Effector CD8-positive, alpha-beta T cell (primary cell): ENCODE data around the gene RFC3.
"Not testable (repeated sequence)": the region's sequence is repeated elsewhere in the genome, so short reads cannot be mapped to it uniquely, and the experiment has no call there.

Experiments used
- DNase-seq: peaks from one replicate; lab custom pipeline; 2025; lab: John Stamatoyannopoulos, UW

Gene RFC3

DNA sequence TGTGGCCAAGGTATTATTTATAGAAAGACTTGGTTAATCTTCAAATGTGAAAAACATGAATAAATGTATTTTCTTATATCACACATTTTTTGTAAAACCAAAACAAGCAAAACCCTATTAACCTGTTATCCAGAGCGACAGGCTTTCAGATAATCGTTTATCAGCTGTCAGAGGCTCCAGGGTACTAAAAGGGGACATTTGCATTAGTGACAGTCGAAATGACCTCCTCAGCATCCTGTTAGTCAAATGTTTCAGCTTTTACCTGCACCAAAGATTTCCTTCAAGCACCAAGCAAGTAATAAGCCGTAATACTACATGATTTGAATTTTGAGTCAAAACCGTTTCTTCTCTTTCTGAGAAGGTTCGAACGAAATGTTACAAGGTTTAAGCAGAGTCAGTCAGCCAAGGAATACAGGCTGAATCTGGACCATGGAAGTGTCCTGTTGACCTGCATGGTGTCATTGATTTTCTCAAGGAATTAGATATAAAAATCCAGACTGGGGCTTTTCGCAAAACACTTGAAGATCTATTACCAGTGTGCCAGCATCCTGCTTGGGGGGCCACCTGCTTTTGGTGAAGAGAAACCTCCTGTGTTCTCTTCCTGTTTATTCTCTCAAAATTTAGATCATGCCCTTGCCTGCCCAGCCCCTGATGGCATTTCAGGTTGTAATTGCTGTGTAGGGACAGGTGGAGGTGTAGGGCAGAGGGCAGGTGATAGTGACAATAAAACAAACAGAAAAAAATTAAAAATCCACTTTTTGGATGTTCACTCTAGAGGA is 11.3 kb upstream of the RFC3 start:
- no peak for DNase-seq

GRCh38 chr13:33812829-33813228 is 5.1 kb upstream of the RFC3 start:
- DNase-seq = not testable (repeated sequence)

GRCh38 chr13:33815011-33815550 is 2.9 kb upstream of the RFC3 start:
- DNase-seq = no peak

DNA sequence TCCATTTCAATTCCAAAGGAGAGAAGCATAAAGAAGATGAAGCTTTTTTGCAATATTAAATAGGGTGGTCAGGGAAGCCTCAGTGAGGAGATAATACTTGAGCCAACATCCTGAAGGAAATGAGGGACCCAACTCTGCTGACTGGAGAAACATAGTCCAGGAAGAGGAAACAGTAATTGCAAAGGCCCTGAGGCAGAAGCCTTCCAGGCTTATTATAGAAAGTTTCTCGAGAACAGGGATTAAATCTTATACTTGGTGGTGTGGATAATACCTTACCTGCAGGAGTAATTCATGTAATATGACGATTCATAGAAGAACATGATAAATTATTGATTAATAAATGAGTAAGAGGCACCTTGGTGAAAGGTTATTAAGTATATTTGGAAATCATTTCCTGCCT is 1.0 kb upstream of the RFC3 start:
- no peak for DNase-seq

DNA sequence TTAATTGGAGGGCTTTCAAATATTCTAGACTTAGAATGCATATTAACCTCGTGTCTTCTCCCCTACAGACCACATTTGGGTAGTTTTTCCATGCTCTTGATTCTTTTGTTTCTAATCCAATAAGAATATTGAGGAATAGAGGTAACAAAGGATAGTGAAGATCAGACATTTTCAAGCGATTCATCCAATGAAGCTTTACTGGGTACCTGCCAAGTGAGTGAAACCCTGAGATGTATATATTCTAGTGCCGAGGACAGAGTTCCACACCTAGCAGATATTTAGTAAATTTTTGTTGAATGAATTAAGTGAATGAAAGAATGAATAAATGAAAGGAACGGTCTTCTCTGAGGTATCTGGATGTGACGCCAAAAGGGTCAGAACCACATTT is 442 bp upstream of the RFC3 start:
- no peak for DNase-seq

- no peak for DNase-seq
Measured at GRCh38 chr13:33825083-33825482, 7.1 kb downstream of the RFC3 start.

- DNase-seq = no peak
Measured at GRCh38 chr13:33827139-33827538, 9.2 kb downstream of the RFC3 start.

DNA sequence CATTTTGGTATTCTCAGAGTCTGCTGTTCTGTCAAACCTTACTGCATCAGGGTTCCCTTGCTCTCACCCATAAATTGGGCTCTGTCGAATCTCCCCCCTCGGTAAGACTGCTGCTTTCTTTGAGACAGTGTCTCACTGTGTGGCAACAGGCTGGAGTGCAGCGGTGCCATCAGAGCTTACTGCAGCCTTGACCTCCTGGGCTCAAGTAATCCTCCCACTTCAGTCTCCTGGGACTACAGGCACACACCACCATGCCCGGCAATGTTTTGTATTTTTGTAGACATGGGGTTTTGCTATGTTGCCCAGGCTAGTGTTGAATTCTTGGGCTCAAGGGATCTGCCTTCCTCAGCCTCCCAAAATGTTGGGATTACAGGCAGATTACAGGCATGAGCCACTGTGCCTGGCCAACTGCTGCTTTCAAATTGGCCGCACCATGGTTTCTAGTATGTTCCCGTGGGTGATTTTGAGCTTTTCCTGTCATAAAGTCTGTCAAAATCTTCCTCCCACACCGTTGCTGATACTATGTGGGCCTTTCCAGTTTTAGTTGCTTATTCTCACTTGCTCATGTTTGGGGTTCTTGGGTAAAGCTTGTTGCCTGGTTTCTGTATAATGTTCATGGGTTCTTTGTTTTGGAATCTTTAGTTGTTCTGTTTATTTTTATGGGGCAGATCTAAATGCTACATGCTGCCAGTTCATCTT is 10.6 kb downstream of the RFC3 start:
- no peak for DNase-seq

DNA sequence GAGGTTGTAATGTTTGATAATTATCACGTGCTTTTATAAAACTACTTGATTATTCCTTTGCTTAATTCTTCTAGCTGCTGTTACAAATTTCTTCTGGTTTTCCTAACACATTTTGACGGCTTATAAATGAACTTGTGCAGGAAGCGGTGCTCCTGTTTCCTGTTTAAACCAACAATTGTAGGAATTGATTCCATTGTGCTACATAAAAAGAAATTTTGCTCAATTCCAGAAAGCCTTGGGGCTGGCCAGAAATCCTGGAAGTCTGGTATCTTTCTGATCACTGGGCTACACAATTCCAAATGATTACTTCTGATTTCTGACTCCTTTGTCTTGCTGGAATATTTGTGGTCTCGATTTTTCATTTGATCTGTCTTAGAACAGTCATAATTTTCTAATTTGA is 14.9 kb downstream of the RFC3 start:
- DNase-seq = no peak

DNA sequence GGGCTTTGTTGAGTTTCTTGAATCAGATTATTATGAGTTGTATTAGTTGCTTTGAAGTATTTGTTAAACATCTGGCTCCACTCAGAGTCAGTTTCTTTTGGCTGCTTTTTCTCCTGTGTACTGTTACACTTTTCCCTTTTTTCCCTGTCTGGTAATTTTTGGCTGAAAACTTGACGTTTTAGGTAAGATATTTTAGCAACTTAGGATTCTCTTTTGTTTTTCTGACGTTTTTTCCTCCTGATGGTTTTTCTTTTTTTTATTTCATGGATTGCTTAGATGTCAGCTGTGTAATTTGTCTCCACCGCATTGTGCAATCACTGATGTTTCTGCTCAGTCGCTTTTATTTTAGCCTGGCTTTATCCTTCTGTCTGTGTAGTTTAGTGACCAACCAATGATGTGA is 20.7 kb downstream of the RFC3 start:
- DNase-seq = no peak

GRCh38 chr13:33840402-33840801 is 22.5 kb downstream of the RFC3 start:
- DNase-seq = no peak

DNA sequence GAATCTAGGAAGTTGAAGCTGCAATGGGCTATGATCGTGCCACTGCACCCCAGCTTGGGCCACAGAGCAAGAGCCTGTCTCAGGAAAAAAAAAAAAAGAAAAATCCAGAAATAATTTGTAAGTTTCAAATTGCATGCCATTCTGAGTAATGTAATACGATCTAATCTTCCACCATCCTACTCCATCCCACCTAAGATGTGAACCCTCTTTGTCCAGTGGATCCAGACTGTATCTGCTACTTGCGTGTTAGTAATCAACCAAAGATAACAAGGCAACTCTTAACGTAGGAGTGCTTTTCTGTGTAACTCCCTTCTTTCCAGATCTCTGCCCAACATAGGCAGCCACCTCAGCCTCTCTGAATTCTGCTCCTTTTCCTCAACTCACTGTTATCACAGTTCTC is 24.3 kb downstream of the RFC3 start:
- no peak for DNase-seq

DNA sequence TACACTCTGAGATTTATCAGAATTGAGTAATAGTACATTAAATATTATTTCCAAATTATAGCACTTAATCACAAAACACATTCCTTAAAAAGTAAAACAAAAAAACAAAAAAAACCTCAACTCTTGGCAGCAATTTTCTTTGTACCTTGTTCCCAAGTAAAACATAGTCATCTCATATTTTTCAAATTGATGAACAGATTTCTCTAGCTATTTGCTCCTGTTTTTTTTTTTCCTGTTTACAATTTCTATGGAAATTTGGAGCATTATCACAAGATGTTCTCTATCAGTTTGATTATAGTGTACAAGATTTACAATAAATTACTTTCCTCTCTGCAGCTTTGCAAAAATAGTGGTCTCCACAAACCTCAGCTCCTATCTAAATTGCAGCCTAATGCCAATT is 25.0 kb downstream of the RFC3 start:
- no peak for DNase-seq

- no peak for DNase-seq
Measured at GRCh38 chr13:33845572-33846302, 27.8 kb downstream of the RFC3 start.

GRCh38 chr13:33846303-33847062 is 28.5 kb downstream of the RFC3 start:
- no peak for DNase-seq

GRCh38 chr13:33849211-33849610 is 31.3 kb downstream of the RFC3 start:
- DNase-seq = no peak

- no peak for DNase-seq
Measured at GRCh38 chr13:33855371-33855895, 37.5 kb downstream of the RFC3 start.

DNA sequence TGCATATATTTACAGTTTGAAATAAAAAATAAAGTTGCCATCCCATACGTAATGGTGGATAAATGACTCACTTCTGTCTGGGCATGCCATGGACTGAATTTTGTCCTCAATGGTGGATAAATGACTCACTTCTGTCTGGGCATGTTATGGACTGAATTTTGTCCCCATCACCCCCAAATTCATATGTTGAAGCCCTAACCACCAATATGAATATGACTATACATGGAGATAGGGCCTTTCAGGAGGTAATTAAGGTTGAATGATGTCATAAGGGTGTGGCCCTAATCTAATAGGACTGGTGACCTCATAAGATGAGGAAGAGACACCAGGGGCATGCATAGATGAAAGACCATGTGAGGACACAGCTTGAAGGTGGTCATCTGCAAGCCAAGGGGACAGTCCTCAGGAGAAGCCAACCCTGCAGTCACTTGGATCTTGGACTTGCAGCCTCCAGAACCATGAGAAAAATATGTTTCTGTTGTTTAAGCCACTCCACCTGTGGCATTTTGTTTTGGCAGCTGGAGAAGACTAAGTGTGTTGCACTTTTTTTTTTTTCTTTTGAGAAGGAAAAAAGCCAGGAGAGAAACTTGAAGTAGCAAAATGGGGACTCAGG is 41.8 kb downstream of the RFC3 start:
- DNase-seq = no peak

GRCh38 chr13:33860526-33860925 is 42.6 kb downstream of the RFC3 start:
- no peak for DNase-seq

GRCh38 chr13:33862016-33862415 is 44.1 kb downstream of the RFC3 start:
- DNase-seq = no peak

- no peak for DNase-seq
Measured at GRCh38 chr13:33863188-33863789, 45.3 kb downstream of the RFC3 start.
